ENCODE measurements around the gene EIF4E1B. TPM values are rescaled to one million over a fixed set of nuclear protein-coding genes. Genes with fewer than 3 reads are reported as not detected.

The EIF4E1B gene
- total RNA-seq, 2 donors from 2014 or later = not detected

DNA sequence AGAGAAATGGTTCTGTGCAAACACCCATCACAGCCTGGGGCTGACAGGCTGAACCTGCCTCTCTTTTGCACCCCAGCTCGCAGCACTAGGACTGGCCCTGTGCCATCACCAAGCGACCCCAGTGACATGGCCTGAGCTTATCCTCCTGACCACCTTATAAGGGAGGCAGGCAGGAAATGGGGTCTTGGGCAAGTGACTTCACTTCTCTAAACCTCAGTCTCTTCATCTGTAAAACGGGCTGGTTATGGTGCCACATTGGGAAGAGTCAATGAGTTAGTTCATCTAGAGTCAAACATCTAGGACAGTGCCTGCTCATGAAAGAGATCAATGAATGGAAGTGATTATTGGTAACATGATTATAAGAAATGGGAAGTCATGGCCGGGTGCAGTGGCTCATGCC, 6.3 kb upstream of the EIF4E1B start:
- intact Hi-C loops (cut with DNase I) = no loop called here
- ATAC-seq (no peak), DNase-seq (no peak)

- intact Hi-C loops (cut with DNase I) = no loop called here
- DNase-seq (no peak), ATAC-seq (no peak)
Observed at GRCh38 chr5:176624938-176625337, 5.5 kb upstream of the EIF4E1B start.

DNA sequence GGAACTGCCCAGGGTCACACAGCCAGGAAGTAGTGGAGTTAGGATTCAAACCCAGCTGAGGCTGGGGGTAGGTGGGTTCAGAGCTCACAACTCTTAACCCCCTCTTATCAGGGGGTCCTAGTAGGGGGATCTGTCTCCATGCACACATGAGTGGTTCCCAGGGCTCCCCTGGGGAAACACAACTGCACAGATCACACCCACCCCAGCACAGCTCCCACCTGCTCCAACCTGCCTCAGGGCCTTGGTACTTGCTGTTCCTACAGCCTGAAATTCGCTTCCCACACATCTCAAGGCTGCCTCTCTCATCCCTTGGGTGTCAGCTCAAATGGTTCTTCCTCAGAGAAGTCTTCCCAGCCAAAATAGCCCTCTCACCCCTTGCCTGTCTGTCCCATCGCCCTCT, 5.0 kb upstream of the EIF4E1B start:
- DNase-seq (no peak), ATAC-seq (no peak)
- intact Hi-C loops (cut with DNase I) = no loop called here

DNA sequence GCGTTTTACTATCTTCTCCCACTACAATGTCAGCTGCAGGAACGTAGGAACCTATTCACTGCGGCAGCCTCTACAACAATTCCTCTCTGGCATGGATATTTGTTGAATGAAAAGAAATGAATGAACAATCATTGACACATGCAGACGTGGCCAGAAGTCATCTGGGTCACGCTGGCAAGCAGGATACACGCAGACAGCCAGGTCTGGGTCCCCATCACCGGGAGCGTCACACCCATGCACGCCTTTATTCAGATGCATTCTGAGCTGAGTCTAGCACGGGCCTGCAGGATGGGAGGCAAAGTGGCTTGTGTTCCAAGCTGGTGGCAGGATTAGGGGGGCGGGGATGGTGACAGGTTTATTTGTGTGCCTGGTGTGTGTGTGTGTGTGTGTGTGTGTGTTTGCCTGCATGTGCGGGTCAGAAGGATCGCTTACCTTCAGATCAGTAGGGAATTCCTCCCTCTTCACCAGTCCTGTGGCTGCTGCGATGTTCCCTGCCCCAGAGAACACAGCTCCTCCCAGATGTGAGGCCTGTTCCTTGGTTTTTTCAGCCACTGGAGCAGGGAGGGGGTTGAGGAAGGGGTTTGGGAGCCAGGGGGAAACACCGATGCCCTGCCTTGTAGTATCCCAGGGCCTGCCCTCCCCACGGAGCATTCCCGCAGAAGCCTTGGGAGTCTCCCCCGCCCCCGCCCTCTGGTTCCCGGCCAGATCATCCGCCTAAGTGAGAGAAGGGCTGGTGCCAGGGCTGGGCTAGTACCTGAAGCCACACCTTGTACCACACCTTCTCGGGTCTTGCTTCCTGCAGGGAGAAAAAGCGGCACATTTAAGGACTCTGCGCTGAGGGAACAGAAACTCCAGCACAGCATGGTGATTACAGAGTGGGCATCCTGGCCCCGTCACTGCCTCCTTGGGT, 4.3 kb upstream of the EIF4E1B start:
- intact Hi-C loops (cut with DNase I) = no loop called here
- ATAC-seq (no peak), DNase-seq (no peak)

DNA sequence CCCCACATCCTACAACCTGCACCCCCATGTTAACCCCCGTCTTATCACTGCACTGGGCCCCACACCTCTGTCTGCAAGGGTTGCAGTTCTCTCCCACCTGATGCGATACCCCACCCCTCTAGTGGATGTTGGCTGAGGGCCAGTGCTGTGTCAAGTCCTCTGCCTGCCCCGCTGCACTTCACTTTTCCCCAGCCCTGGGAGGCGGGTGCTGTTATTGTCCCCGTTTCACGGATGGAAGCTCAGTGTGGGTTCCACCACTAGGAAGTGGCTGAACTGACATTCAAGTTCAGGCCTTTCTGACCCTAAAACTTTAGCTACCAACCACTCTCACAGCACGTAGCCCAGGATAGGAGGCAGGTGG, 3.6 kb upstream of the EIF4E1B start:
- intact Hi-C loops (cut with DNase I) = no loop called here
- DNase-seq = no peak
- ATAC-seq = no peak

DNA sequence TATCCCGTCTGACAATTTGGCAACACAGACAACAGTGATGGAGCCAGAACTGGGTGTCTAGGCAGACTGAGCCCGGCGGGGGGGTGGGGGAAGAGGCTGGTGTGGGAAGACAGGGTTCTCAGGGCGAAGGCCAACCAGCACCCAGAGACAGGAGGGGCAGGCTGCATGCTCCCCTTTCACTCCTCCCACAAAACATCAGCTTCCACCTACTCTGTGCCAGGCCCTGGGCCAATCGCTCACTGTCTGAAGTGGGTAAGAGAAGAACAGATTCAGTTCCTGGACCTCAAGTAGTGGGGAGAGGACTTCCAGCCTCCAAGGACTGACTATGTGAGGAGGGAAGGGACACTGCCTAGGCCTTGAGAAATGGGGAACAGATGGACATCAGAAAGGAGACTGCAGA, 2.9 kb upstream of the EIF4E1B start:
- ATAC-seq (no peak), DNase-seq (no peak)
- intact Hi-C loops (cut with DNase I) = no loop called here

DNA sequence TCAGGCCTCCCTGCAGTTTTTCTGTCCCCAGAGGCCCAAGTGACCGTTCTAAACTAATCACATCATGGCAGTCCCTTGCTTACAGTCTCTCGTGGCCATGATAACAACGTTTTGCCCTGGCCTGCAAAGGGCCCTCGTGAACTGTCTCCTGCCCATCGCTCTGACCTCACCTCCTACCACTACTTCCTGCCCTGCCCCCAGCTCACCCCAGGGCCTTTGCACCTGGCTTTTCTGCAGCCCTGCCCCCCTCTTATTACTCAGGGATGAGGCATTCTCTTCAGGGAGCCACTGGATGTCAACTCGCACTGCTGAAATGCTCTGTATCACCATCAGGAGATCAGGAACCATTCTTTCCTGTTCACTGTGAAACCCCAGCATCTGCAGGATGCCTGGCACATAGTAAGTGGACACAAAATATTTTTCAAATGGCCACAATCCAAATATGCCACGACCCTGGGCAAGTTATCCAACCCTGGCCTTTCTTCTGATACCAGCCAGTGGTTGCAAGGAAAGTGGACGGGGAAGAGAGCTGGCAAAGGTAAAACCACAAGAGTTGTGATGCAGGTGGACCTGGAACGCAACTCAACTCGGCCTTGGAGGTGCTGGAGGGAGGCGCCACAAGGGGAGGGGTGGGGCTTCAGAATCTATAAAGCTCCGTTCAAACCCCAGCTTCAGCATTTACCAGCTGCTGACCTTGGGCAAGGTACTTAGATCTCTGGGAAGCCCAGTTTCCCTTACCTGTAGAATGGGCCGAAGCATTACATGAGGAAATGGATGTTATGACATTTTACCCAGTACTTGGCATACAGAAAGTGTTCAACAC, 1.9 kb upstream of the EIF4E1B start:
- intact Hi-C loops (cut with DNase I) = no loop called here
- DNase-seq (no peak), ATAC-seq (no peak)

DNA sequence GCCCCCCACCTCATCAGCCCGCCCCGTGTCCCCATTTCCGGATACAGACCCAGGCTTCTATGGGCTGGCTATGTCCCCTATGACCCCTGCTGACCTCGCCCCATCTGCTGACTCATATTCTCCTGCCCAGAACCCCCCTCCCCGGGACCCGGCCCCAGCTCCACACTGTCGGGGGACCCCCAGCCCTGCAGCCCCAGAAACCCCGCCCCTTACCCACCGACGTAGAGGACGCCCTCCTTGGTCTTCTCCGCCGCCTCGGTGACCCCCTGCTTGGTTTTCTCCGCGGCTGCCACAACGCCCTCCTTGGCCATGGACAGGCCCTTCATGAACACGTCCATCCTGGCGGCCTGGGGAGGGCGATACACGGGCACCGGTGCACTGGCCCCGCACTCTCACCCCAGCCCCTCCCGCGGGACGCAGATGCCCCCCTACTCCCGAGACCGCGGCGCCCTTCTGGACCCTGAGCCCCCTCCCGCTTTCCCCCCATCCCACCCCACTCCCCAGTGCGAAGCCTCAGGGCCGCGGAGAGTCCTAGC, 1.1 kb upstream of the EIF4E1B start:
- ATAC-seq = no peak
- intact Hi-C loops (cut with DNase I) = no loop called here
- no peak for DNase-seq

- DNase-seq = no peak
- intact Hi-C loops (cut with DNase I) = no loop called here
- no peak for ATAC-seq
Observed at GRCh38 chr5:176630681-176631222, 277 bp downstream of the EIF4E1B start.

- intact Hi-C loops (cut with DNase I) = no loop called here
- ATAC-seq (no peak), DNase-seq (no peak)
Observed at GRCh38 chr5:176631383-176632200, 1.1 kb downstream of the EIF4E1B start.

DNA sequence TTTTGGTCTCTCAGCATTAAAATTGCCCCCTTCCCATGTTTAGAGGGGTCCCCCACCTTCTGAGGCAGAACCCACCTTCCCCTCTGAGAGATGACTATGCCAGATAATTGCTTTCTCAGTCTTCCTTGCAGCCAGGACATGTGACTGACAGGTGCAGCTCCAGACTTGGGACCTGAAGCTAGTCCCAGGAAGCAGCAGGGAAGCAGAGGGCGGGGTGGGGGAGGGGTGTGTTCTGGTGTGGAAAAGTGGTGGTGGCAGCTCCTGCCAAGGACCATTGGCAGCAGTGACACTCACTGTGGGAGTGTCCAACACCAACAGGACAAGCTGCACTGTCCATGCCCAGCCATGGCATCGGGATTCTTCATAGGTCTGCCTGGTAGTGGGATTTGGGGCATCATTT, 2.3 kb downstream of the EIF4E1B start:
- no peak for DNase-seq
- ATAC-seq = peak; percentile 30 to 51
- intact Hi-C loops (cut with DNase I) = no loop called here

DNA sequence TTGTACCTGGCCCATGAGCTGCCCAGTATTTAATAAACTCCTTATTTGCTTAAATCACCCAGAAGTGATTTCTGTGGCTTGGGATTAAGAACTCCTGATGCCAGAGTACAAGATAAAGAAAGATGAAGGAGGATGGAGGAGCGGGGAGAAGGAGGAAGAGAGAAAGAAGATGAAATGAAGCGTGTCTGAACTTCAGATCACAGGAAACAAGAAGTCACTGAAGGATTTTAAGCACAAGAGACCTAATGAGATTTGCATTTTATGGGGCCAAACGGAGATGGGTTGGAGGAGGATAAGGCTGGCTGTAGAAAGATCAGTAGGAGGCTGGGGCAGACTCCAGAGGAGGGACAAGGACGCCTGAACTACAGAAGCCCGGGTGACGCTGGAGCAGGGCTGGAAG, 3.1 kb downstream of the EIF4E1B start:
- ATAC-seq (no peak), DNase-seq (no peak)
- intact Hi-C loops (cut with DNase I) = no loop called here

GRCh38 chr5:176636426-176636825, 6.0 kb downstream of the EIF4E1B start:
- ATAC-seq = no peak
- no peak for DNase-seq
- intact Hi-C loops (cut with DNase I) = no loop called here

GRCh38 chr5:176637556-176637955, 7.1 kb downstream of the EIF4E1B start:
- no peak for DNase-seq
- intact Hi-C loops (cut with DNase I) = no loop called here
- ATAC-seq = no peak

DNA sequence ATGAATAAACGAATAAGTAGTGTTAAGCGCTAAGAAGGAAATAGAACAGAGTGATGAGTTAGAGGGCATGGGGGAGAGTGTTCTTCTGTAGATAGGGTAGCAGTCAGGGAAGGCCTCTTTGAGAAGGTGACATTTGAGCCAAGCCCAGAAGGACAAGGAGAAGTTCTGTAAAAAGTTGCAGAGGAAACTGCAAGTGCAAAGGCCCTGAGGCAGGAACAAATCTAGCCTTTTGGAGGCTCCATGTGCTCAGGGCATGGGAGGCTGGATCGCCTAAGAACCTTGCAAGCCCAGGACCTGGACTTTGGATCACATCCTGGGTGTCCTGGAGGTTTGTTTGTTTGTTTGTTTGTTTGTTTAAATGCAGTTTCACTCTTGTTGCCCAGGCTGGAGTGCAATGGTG, 8.0 kb downstream of the EIF4E1B start:
- no peak for ATAC-seq
- no peak for DNase-seq
- intact Hi-C loops (cut with DNase I) = no loop called here

GRCh38 chr5:176639208-176639607, 8.7 kb downstream of the EIF4E1B start:
- no peak for DNase-seq
- ATAC-seq = no peak
- intact Hi-C loops (cut with DNase I) = no loop called here

- DNase-seq (peak; percentile 59), ATAC-seq (peak; percentile 72 to 91)
- intact Hi-C loops (cut with DNase I) = loop anchor here in 1 of 2 donors (10.0 kb wide), 1 partner anchor 195 kb away; the partner anchor contains the start of gene FAF2
Observed at GRCh38 chr5:176639981-176640380, 9.5 kb downstream of the EIF4E1B start.

GRCh38 chr5:176640616-176641015, 10.1 kb downstream of the EIF4E1B start:
- intact Hi-C loops (cut with DNase I) = loop anchor here in 1 of 2 donors (10.0 kb wide), 1 partner anchor 196 kb away; the partner anchor contains the start of gene FAF2
- DNase-seq (no peak), ATAC-seq (no peak)

Data from left cardiac atrium (tissue), 4 donors.